Fibroblast of gingiva (primary cell): Measurements from ENCODE around the gene TUBB3.
A peak's percentile ranks its signal among the peaks of the same experiment; 100 is the strongest.
"Not testable (repeated sequence)": the region's sequence is repeated elsewhere in the genome, so short reads cannot be mapped to it uniquely, and the experiment has no call there.

Experiments used
- DNase-seq: peaks from one replicate; pipeline ENCODE4 v3.0.0-alpha.2; 2011; ENCODE audit warnings: low read depth

The TUBB3 gene

DNA sequence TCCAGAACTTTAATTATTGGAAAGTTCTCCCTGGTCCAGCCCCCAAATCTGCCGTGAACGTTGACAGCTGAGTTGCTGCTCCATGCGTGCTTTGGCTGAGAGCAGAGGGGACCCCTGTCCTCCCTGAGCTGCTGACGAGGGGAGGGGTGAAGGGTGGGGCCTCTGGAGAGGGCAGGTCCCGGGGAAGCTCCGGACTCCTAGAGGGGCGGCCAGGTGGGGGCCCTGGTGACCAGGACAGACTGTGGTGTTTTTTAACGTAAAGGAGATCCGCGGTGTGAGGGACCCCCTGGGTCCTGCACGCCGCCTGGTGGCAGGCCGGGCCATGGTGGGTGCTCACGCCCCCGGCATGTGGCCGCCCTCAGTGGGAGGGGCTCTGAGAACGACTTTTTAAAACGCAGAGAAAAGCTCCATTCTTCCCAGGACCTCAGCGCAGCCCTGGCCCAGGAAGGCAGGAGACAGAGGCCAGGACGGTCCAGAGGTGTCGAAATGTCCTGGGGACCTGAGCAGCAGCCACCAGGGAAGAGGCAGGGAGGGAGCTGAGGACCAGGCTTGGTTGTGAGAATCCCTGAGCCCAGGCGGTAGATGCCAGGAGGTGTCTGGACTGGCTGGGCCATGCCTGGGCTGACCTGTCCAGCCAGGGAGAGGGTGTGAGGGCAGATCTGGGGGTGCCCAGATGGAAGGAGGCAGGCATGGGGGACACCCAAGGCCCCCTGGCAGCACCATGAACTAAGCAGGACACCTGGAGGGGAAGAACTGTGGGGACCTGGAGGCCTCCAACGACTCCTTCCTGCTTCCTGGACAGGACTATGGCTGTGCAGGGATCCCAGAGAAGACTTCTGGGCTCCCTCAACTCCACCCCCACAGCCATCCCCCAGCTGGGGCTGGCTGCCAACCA is 4.4 kb upstream of the TUBB3 start, which contains the start of gene MC1R:
Gene MC1R (plus strand): TSS at position 410 of the 895 bp plus-strand sequence. CDS start 397 bp downstream, at position 807.
- DNase-seq, result peak; percentile 32

DNA sequence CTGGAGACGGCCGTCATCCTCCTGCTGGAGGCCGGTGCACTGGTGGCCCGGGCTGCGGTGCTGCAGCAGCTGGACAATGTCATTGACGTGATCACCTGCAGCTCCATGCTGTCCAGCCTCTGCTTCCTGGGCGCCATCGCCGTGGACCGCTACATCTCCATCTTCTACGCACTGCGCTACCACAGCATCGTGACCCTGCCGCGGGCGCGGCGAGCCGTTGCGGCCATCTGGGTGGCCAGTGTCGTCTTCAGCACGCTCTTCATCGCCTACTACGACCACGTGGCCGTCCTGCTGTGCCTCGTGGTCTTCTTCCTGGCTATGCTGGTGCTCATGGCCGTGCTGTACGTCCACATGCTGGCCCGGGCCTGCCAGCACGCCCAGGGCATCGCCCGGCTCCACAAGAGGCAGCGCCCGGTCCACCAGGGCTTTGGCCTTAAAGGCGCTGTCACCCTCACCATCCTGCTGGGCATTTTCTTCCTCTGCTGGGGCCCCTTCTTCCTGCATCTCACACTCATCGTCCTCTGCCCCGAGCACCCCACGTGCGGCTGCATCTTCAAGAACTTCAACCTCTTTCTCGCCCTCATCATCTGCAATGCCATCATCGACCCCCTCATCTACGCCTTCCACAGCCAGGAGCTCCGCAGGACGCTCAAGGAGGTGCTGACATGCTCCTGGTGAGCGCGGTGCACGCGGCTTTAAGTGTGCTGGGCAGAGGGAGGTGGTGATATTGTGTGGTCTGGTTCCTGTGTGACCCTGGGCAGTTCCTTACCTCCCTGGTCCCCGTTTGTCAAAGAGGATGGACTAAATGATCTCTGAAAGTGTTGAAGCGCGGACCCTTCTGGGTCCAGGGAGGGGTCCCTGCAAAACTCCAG is 3.4 kb upstream of the TUBB3 start:
- DNase-seq, result no peak

DNA sequence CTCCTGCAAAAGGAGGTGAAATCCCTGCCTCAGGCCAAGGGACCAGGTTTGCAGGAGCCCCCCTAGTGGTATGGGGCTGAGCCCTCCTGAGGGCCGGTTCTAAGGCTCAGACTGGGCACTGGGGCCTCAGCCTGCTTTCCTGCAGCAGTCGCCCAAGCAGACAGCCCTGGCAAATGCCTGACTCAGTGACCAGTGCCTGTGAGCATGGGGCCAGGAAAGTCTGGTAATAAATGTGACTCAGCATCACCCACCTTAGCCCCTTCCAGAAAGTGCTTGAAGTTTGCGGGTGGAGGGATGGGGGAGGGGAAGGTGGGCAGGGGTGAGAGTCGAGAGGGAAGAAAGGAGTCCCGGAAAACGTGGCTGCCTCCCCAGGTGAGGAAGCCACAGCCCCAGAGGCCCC is 2.4 kb upstream of the TUBB3 start:
- no peak for DNase-seq

DNA sequence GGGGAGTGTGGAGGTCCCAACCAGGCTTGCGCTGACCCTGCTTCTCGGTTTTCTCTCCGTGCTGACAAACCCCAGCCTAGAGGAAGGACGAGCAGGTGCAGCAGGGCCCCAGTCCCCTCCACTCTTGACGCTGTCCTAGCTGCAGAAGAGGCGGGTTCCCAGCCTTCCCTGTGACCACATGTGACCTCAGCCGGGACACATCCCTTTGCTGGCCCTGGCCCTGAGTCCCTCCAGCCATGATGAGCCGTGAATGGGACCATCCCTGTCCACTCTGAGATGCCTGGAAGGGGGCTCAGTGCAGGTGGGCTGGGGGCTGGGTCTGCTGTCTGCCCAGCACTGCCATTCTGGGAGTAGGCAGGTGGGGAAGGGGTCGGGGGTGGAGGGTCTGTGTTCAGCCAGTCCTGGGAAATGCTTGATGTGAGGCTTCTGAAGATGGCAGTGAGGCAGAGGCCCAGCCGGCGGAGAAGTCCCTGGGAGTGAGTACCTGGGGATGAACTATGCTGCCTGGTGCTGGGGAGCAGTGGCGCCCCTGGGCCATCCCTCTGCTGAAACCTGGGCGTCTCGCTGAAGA is 1.9 kb upstream of the TUBB3 start:
- no peak for DNase-seq

DNA sequence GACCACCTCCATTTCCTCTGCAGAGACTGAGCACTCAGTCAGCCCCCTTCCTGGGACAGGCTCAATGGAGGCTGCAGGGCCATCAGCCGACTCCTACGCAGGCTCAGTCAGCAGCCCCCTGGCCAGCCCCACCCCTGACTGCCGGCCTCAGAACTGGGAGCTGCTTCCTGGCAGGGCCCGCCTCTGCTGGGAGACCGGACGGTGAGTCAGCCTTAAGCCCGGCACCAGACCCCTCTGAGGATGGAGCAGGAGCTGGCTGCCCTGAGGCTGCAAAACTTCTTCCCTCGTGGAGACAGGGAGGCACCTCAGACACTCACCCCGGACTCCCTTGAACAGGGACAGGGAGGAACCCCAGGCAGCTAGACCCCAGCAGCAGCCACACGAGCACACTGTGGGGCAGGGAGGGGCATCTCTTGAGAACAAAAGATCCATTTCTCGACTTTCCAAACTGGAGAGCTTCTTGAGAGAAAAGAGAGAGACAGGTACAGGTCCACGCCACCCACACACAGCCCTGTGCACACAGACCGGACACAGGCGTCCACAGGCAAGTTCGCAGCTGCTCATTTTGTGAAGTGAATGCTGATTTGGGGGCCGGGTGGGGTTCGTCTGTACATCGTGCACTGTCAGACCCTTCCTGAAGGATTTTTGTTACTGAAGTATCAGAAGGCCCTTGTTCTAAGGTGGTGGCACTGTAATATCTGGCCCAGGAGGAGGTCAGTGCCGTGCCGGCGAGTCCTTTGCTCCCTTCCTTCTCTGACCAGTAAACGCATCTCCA is 1.3 kb upstream of the TUBB3 start:
- DNase-seq, result peak; percentile 94

DNA sequence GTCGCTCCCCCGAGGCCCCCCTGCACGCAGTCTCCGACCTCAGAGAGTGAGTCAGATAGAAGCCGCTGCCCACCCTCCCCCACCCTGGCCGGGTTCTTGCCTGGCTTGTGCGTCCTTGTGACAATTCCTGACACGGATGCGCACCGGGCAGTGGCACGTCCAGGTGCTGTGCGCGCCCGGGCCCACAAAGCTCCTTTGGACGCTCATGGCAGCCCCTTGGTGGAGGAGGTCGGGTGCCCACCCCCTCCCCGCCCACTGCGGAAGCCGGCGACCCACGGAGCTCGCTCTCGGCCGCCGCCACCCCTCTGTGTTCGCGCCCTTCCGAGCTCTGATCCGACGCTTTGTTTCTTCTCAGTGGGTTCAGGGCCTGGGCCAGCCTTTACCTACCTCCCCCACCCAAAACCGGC is 662 bp upstream of the TUBB3 start:
- peak; percentile 94 for DNase-seq

DNA sequence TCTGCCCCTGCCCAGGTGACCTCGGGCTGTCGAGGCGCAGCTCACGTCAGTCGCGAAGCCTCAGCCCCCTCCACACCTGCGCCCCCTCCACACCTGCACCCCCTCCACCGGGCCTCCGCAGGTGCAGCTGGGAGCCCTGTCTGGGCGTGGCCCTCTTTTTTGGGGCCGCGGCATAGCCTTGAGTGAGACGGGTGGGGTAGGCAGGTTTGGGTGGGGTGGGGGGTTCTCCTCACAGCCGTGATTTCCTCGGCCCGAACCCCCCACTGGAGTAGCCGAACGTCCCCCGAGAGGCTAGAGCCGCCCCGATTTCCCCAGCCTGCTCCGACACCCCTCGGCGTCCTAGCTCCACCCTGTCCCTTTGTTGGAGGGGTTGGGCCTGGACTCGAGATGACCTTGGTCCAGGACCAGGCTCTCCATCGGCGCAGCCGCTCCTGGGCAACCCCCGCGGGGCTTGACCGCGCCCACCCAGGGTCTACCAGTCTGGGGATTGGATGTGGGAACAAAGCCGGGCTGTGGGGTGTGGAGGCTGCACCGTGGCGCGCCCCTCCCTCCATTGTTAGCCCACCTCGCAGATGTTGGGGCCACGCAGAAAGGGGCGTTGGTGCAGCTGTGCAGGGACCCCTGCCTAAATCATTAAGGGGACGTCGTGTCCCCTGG is 626 bp downstream of the TUBB3 start:
- DNase-seq, result no peak

DNA sequence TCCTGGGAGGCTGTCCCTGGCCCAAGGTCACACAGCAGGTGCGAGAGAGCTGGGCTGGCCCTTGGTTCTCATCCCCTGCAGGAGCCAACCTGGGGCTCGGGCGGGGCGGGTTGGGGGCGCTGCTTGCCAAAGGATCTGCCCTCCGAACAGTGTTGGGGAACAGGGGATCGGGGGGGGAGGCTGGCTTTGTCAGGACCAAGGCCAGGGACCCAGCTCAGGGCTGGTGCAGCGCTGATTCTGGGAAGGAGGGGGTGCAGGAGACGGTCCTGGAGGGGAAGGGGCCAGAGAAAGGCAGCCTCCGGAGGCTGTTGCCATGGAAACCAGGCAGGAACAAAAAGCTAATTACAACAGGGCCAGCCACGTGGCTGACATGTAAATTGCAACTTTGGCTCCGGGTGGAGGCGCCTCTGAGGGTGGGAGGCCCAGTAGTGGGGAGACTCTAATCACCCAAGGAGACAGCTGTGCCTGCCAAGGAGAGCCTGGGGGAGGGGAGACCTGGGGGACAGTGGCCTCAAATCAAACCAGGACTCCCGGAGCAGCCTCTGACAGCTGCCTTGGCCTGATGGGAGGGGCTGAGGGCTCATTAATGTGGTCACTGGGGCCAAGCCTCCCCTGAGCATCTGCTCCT is 1.3 kb downstream of the TUBB3 start:
- DNase-seq, result peak; percentile 52

DNA sequence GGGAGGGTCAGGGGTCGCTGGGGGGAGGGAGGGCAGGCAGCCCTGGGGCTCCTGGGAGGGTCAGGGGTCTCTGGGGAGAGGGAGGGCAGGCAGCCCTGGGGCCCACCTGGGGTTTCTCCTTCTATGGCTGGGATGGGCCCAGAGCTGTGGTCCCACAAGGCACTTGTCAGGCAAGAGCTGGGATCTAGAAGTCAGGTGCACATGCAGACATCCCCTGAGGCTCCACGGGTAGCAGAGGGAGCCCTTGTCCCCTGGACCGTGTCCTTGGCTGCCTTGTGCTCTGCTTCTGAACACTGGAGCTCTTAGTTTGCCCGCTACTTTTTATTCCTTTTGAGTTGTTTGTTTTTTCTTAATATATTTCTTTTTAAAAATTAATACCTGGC is 1.8 kb downstream of the TUBB3 start:
- DNase-seq, result no peak

DNA sequence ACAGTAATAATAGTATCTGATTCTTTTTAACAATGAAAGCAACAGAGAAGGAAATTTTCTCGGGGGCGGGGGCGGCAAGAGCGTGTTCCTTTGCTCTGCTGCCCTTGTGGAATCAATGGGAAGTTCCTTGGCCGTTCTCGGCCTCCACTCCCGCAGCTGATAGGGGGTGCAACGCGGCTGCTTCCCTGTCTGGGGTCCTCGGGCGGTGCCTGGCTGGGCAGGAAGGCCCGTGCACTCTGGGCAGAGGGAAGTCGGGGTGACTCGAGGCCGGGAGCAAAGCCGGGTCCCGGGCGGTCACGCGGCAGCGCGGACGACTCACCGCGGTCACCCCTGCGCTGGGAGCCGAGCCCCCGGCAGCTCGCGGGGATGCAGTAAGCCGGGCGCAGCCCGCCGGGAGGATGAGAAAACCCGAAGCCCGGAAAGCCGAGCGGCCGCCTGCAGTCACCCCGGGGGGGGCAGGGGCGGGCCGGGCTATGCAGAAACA is 2.5 kb downstream of the TUBB3 start:
- no peak for DNase-seq

DNA sequence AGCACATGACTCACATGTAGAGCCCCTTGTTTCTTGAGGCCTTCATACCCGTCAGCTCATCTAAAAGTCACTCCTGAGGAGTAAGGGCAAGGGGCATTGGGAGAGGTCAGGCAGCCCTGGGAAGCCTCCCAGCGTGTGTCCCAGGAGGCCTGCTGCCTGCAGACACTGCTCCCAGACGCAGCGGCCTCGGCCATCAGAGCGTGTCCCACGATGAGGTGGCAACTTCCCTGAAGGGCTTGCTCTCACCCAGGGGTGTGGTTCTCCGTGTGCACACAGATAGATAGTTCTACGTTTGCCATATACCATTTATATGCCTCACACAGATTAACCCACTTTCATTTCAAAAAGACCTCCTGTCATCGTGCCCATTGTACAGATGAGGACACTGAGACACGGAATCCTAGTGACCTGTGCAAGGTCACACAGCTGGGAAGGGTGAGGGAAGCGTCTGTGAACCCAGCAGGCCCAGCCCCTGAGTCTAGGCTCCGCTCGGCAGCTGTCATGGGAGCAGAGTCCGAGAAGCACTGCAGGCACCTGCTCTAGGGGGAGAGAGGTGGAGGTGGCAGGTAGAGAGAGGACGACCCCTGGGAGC is 8.3 kb downstream of the TUBB3 start:
- no peak for DNase-seq

DNA sequence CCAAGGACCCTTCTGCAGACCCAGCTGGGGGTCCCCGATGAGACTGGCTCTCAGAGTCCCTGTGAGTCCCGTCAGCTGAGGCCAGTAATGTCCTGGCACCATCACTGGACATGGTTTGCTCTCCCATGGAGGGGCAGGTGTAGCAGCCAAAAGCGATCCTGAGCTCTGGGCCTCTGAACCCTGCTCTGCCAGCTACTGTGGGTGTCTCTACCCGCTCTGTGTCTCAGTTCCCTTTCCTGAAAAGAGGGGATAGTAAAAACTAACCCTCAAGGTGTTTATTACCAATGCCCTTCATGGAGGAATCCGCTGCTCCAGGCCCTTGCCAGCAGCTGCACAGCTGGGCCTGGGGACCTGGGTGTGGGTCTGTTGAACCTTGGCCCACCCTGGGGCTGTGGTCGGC is 8.8 kb downstream of the TUBB3 start:
- DNase-seq, result no peak

DNA sequence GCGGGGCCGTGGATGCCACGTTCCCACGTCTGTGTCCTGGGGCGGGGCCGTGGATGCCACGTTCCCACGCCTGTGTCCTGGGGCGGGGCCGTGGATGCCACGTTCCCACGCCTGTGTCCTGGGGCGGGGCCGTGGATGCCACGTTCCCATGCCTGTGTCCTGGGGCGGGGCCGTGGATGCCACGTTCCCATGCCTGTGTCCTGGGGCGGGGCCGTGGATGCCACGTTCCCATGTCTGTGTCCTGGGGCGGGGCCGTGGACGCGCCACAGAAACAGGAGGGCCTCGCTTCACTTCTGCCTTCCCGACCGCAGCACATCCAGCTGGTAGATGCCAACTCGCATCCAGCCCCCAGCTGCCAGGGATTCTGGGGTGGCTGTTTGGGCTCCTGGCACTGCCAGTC is 10.9 kb downstream of the TUBB3 start:
- DNase-seq, result not testable (repeated sequence)

DNA sequence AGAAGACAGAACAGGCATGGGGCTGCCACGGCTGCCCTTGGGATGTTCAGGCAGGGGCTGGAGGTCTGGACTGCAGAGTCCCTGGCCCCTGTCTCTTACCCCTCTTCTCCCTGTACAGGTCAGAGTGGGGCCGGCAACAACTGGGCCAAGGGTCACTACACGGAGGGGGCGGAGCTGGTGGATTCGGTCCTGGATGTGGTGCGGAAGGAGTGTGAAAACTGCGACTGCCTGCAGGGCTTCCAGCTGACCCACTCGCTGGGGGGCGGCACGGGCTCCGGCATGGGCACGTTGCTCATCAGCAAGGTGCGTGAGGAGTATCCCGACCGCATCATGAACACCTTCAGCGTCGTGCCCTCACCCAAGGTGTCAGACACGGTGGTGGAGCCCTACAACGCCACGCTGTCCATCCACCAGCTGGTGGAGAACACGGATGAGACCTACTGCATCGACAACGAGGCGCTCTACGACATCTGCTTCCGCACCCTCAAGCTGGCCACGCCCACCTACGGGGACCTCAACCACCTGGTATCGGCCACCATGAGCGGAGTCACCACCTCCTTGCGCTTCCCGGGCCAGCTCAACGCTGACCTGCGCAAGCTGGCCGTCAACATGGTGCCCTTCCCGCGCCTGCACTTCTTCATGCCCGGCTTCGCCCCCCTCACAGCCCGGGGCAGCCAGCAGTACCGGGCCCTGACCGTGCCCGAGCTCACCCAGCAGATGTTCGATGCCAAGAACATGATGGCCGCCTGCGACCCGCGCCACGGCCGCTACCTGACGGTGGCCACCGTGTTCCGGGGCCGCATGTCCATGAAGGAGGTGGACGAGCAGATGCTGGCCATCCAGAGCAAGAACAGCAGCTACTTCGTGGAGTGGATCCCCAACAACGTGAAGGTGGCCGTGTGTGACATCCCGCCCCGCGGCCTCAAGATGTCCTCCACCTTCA is 11.7 kb downstream of the TUBB3 start:
- no peak for DNase-seq

DNA sequence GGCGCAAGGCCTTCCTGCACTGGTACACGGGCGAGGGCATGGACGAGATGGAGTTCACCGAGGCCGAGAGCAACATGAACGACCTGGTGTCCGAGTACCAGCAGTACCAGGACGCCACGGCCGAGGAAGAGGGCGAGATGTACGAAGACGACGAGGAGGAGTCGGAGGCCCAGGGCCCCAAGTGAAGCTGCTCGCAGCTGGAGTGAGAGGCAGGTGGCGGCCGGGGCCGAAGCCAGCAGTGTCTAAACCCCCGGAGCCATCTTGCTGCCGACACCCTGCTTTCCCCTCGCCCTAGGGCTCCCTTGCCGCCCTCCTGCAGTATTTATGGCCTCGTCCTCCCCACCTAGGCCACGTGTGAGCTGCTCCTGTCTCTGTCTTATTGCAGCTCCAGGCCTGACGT is 12.5 kb downstream of the TUBB3 start:
- not testable (repeated sequence) for DNase-seq

DNA sequence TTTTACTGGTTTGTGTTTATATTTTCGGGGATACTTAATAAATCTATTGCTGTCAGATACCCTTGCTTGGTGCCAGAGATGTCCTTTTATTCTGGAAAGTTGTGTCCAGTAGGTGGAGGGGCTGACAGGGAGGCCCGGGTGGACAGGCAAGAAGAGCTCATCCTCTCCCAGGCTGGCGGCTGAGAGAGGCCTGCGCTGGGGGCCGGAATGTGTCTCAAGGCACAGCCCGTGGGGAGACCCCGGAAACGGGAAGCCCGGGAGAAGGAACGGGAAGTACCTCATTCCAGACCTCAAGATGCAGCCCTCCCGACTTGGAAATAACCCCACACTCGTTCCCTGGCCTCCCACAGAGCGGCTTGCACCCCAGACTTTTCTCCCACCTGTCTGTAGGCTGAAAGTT is 12.9 kb downstream of the TUBB3 start:
- no peak for DNase-seq

DNA sequence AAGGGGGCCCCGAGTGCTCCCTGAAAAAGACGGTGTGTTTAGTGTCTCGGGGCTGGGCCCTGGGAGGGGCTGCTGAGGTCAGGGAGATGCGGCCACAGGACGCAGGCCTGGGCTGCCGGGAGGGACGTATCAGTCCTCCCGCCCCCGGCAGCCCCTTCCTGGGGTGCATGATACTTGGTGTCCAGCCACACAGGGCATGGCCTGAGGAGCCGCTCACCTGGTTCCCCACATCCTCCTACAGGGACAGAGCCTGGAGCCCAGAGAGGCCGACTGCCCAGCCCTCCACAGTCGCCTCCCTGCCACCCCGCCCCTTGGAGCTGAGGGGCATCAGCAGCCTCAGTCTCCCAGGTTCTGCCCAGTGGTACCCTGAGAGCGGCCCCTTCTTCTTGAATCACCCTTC is 13.4 kb downstream of the TUBB3 start:
- DNase-seq, result no peak

DNA sequence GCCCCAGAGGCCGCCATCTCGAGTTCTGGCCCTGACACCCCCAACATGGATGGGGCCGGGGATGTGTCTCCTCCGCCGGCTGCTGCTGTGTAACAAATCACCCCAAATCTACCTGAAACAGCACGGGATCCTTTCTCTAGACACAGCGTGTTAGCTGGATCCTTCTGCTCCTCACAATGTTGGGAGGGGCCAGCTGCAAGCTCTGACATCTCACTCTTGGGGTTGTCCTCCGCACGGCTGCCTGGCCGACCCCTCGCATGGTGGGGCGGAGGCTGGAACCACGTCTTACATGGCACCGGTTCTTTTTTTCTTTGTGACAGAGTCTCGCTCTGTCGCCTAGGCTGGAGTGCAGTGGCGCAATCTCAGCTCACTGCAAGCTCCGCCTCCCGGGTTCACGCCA is 13.8 kb downstream of the TUBB3 start:
- no peak for DNase-seq
